Activated T-cell treated with anti-CD3 and anti-CD28 coated beads for 48 hours (primary cell): ENCODE results near the gene DLGAP3.
A peak's percentile ranks its signal among the peaks of the same experiment; 100 is the strongest.

Source experiments
- DNase-seq: peaks from one replicate; pipeline ENCODE4 v3.0.0-alpha.2; 2020; ENCODE audit warnings: low read depth

Gene DLGAP3

DNA sequence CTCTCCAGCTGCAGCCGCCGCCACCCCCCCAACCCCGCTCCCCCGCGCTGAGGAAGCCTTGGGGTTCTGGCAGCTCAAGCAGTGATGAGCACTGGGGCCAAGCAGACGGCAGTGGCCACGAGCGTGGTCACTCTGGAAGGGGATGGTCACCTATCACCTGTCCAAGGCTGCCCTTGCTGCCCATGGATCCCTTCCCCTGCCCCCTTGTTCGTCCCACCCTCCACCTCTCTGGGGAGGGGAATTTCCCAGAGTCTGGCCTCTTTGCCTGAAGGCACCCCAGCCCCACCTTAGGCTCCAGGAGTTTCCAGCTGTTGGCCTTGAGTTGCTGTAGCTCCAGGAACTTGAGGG, 62.7 kb downstream of the DLGAP3 start:
- no peak for DNase-seq

DNA sequence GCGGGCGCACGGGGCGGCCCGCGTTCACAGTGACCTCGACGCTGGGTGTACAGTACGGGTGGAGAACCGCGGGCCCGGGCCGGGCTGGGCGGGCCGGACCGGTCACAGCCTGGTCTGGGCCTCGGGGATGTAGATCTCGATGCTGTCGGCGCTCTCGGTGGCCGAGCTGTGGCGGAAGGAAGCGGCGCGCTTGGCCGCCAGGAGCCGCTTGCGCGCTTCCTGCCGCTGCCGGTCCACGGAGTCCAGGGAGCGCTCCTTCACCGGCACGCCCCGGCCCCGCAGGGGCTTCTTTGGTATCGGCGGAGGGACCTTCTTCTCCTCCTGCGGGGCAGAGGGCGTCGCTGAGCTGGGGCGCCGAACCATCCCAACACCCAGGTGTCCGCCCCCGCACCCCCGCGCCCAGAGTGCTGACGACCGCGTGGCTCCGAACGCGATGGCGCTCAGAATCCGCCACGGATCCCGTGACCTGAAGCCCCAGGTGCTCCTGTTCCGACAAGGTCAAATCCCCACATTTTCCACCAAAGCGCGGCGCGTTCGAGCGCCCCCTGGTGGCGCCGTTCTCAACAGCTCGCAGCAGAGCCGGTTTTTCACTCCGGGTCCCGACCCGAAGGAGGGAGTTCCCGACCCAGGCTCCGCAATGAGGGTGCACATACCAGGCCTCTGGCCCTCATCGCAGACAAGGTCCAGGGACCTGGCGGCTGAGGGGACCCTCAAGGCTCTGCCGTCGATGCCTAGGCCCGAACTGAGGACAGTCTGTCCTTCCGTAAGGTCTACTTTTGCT, 63.3 kb downstream of the DLGAP3 start:
- DNase-seq, result peak; percentile 91

DNA sequence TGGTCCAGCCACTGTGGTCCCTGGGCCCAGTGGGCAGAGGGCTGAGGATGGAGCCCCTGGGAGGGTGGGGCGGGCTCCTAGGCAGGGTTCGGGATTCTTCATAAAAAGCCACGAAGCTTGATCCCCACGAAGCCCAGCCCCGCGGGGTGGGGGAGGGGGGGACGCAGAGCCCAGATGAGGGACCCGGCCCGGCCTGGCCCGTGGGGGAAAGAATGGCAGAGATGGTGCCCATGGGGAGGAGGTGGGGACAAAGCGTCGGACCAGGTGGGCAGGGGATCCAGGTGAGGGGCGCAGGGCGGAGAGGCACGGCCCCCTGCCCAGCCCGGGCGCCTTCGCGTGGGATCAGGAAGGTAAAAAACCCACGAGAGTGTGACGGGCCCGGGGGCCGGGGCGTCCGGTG, 63.9 kb downstream of the DLGAP3 start:
- DNase-seq, result no peak

DNA sequence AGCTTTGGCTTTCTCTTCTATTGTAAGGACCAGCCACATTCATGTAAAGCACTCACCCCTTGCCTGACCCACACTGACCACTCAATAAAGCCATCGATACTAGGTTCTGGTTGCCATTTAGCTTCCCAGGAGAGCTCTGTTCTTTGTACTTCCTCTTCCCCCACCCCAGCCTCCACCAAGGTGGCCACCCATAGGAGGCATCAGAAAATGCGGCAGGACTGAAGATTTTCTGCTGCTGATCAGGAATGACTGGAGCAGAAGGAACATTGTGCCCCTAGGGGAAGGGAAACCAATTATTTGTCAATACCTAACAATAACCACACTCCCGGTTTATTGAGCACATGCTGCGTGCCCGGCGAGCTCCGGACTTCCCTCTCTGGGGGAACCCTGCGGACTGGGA, 64.7 kb downstream of the DLGAP3 start:
- no peak for DNase-seq

DNA sequence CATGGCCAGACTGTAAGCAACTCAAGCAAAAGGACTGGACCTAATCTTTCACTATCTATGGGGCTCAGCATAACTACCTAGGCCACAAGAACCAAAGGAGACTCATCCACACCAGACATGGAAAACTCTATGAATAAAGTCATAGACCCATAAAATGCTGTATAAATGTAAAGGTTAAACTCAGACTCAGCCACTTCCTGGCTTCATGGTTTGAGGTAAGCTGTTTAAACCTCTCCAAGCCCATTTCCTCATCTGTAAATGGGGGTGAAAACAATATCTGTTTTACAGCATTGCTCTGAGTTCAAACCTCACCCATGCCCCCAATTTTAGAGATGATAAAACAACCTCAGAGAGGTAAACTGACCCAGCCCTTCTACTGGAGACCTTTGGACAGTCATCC, 65.9 kb downstream of the DLGAP3 start:
- DNase-seq, result no peak

DNA sequence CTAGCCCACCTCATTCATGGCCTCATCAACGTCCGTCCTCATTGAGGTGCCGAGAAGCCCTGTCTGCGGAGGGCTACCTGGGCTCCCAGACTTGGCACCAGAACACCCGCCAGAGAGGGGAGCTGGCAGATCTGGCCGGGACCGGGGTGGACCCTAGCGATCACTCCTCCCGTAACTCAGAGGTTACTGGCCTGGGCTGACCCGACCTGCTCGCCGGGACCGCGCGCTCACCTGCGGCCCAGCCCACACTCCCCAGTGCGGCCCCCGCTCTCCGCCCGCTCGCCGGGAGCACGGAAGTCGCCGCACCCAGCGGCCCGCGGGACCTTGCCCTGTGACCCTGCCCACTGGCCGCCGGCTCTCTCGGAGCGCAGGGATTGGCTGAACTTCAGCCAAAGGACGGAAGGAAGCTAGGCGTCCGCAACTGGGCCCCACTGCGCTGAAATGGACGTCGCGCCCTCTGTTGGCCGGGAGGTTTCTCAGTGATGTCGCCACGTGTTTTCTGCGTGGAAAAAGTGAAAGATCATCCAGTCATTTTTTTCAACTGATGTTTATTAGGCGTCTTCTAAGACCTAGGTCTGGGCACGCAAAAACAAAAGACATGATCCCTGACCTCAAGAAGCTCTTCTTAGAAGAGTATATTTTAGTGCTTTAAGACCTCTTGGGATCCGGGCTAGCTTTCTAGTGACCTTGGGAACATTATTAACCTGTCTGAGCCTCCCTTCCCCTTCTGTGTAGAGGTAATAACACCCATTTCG, 69.8 kb downstream of the DLGAP3 start, which contains the start of gene SMIM12:
Gene SMIM12 (minus strand): TSS at position 304 of the 755 bp plus-strand sequence. CDS start 3,772 bp downstream, outside the sequence.
- peak; percentile 90 for DNase-seq

DNA sequence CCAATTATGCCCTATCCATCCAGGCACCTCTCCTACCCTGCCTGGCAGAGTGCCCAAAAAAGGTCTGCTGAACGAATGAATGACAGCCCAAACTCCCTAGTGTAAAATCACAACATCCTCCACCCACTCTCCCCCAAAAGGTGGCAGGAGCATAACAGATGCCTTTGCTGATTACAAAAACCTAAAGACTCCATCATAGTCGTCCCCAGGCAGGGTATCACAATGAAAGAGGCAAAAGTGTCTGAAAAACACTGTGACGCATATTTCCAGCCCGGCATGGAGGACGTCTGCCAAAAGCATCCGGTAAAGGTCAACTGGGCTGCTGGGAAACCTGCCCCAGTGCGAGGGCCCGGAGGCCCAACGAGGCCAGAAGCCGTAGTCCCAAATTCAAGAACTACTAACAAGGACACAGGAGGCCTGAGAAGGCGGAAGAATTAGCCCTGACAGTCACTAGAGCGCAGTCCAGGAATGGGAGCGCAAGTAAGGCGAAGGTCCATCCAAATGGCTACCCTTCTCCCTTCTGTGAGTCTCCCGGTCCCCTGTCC, 70.5 kb downstream of the DLGAP3 start:
- peak; percentile 25 for DNase-seq

DNA sequence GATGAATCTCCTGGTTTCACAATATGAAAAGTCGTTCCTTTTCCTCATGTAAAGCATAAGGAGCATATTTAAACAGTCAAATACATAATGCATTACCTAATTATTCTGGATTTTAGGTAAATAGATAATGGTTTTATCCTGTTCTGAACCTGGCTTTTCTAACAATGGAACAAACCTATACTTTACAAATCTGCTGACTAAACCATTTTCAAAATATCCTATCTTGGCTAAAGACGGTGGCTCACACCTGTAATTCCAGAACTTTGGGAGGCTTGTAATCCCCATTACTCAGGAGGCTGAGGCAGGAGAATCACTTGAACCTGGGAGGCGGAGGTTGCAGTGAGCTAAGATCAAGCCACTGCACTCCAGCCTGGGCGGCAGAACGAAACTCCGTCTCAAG, 72.8 kb downstream of the DLGAP3 start:
- DNase-seq, result no peak

DNA sequence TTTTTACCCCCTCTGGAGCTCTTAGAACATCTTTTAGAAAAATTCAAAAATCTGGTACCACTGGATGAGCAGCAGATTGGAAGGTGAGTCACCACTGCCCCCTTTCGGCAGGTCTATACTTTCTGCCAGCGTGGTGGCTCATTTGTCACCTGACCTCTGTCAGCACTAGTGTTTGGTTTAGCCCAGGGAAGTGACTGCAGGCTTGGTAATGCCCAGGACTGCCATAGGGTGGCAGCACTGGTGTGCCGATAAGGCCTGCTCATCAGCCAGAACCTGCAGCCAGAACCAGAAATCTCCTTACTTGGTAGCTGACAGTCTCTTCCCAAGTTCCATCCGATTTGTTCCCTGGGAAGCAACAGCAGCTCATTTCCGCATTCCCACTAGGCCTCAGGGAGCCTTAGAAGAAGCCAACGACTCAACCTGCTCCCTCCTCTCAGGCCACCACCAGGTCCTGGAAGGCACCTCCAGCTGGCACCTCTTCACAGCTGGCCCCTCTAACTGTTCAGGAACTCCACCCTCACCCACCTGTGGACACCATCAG, 76.7 kb downstream of the DLGAP3 start:
- peak; percentile 85 for DNase-seq

DNA sequence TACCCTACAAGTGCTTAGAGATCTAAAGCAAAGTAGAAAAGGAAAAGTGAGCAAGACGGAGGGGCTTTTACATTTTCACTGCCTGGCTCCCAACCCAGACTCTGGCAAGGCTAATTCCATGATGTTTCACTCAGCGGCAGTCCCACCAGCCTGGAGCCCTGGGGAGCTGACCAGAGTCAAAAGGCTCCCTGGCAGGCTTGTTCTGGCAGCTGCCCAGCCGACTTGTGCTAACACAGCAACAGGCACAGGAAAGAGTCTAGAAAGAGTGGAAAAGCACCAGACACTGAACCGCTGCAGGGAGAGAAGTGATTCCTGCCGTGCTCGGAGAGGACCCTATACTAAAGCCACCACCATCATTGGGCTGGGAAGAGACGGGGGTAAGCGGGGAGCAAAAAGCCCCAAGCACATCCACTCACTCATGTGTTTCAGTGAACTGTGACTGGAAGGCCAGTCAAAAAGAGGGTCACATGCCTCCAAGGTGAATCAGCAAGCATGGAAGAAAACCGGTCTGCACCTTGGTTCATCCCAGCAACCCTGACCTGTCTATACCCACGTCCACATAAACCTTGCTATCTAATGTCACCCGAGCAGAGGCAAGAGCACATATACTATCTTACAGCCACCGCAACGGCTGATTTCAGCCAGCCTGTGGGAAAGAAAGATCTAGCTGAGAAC, 77.9 kb downstream of the DLGAP3 start:
- DNase-seq, result no peak

DNA sequence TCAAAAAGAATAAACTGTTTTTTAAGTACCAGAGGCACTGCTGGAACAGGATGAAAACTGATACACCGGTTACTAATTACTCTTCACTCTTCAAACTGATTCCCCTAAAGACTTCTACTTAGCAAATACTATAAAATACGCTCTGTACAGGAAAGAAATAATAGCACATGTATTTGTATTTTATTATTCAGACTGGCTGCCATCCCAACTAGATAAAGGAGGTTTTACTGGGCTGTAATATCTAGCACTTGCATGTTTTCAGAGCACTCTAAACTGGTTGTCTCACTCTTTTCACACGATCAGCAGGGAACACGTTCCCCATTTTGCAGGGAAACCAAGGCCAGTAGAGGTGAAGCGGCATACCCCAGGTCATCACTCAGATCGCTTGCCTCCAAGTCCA, 79.1 kb downstream of the DLGAP3 start:
- no peak for DNase-seq

DNA sequence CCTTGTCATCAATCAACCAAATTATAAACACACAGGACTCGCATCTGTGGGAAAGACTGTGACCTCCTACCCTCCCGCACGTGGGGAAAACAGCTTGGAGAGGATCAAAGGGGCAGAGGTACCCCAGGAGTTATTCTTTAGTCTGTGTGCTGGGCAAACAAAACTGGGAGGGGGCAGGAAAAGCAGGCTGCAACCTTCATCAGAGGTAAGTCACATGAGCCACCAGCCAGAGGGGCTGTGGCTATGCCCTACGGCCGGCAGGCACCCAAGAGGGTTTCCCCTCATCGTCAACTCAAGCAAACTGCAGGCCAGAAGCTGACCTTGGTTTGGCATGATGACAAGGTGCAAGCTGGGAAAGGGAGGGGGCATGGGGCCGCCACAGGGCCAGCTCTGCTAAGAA, 82.4 kb downstream of the DLGAP3 start:
- no peak for DNase-seq

DNA sequence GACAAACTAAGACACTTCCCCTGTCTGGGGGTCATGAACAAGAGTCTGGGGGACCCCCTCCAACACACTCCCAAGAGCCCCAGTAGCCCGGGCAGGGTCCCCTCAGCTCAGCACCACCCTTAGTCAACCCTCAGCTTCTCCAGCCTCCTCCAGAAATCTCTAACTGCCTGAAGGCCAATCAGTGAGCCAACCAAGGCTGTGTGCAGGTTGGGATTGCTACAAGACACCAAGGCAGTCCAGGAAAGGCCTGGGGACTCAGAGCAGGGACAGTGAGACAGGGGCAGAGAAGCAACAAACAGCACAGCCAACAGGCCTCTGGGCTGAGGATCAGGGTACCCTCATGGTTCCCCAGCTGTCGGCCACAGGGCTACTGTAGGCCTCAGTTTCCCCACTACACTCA, 83.2 kb downstream of the DLGAP3 start:
- DNase-seq, result no peak

DNA sequence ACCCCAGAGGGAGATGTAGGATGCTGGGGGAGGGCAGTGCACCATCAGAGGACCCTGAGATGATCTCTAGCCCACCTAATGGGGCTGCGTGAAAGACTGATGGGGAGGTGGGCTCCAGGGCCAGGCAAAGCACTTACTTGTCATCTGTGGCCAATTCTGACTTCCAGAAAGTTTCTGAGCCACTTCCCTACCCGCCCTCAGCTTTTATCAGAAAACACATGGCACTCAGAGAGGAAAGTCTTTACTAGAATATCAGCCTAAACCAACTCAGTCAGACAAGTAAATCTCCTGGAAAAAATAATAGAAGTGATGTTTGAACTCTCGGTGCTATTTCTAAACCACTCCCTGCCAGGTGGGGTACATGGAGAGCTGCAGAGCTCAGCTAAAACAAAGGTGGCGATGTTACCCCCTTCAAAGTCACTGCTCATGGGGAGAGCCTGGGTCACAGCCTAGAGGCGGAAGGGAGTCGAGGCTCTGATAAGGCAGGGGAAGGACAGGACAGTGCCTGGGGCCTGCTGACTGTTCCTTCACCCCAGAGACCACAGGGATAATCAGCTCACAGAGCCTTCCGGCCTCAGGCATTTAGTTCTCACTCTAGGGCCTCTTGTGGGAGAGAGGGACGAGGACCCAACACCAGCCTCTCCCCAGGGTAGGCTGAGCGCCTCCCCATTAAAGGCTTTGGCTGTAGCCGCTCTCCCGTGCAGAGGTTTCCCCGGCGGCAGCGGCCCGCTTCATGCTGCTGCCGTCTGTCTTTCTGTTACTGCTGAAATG, 84.1 kb downstream of the DLGAP3 start:
- no peak for DNase-seq

DNA sequence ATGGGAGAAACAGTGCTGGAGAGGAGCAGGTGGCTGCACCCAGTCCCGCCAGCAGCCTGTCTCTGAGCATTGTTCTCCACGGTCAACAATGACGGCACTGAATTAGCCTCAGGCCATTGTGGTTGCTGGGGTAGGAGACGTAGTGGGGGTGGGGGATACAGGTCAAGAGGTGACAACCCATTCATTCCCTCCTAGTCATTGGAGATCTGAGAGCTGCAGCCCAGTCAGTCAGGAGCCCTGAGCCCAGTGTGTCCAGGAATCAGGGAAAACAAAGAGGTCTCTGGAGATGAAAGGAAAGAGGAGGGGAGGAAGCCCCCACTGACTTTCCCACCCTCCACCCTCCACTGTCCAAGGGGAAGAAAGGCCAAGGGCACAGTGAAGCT, 85.2 kb downstream of the DLGAP3 start:
- no peak for DNase-seq

DNA sequence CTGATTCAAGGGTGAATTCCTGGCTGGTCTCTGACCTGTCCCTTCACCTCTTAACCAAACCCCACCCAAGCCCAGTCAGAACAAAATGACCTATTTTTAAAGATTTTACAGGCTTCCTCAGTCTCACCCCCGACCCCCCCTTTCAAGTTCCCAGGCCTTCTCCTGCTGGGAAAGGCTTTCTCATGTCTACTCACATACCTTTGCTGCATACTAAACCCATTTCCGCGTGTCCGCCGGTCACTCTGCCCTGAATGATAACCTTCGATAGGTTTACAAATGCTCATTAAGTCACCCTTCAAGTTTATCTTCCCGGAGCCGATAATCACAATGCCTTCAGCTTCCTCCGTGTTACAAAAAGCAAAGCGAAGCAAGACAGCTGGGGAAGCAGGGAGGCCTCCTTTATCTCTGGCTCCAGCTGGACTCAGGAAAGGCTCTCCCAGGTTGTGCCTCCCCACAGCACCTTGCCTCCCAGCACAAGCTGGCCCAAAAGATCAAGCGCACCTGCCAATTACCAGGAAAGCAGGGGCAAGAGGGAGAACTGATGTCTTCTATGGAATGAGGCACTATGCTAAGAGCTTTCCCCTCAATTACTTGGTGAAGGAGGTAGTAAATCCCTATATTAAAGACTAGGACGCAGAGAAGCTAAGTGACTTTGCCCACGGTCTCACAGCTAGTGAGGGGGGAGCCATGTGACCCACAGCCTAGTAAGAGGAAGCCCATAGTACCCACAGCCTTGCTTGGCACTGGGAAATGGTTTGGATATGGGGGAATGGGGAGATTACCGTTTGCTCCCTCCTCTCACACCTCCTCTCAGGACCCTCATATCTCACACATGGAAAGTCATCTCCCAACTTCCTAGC, 85.8 kb downstream of the DLGAP3 start:
- DNase-seq, result no peak

DNA sequence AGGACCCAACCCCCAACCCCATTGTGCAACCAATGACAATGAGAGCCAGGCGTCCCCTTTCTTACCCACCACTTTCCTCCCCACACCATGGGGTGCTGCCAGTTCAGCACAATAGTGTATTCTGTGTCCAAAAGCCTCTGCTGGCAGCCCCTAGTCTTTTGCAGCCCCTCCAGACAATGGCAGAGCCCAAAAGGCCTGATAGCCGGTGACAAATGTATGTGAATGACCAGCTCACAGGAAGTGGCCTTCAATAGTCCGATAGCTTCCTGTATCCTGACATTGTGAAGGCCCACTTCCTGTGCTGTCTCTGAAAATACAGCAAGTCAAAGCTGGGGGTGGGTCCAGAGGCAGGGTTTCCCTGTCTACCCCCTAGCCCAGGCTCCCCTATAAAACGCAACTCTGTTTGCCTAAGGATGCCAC, 86.5 kb downstream of the DLGAP3 start:
- no peak for DNase-seq

DNA sequence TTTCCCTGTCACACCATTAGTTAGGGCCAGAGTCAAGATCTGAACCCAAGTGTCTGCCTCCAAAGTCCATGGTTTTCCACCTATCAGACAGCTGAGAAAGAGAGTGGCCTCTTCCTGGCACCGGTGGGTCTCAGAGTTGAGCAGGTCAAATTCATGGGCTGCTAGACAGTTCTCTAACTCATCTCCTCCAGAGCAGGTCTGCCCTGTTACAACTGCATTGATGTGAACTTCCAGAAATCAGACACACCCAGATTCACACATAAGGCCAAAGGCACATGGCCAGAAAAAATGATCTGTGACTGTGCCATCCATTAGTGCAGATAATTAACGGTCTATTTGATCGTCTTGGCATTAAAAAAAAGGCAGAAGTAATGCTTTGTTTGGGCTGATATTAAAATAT, 87.4 kb downstream of the DLGAP3 start:
- DNase-seq, result no peak

DNA sequence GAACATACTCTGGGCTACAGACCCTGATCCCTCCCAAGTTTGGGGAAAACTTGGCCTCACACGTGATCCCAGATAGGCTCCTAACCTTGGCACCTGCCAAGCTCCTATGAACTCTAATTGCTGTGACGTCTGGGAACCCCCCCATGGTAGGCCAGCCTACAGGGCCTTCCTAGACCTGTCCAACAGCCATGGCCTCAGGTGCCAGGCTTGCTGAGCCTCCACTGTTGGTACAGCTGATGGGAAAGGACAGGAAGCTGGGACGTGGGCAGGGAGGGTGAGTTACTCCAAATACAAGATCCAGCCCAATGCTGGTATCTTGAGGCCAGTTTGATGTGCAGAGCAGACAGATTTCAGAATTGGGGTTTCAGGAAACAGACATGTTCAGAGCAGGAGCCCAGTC, 89.0 kb downstream of the DLGAP3 start:
- DNase-seq, result no peak

DNA sequence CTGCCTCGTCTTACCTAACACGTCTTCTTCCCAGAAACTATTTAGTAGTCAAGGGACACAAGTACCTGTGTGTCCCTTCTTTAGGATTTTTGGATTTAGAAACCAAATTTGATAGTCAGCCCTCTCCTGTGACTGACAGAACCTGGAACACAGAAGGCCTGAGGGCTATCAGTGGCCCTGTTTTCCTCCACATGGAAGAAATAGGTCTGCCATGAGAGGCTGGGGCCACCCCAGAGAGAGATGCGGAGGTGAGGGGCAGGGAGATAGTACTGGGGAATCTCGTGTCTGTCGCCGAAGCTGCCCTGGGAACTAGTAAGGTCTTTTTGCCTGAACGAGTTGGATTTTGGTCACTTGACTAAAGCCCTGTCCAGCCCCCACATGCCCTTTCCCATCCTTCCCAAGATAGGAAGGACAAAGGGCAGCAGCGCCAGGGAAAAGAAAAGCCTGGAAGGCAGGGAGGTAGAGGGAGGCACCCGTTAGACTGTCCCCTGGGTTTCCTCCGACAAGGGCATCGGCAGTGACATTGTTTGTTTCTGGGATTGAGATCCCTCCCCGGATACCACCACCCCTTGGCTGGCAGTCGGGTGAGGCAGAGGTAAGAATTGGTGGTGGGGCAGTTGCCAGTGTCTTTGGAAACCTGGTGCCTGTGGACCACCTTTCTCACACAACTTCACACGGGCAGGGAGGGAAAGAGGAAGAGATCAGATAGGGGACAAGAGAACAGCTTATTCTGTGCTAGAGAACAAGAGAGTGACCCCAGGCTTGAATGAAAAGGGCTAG, 89.7 kb downstream of the DLGAP3 start:
- no peak for DNase-seq
